NB4 (cell line): ENCODE measurements around the gene SLC4A3.

Experiments
- CTCF ChIP-seq: IDR thresholded peaks from one replicate; pipeline ENCODE4 v1.5.1; 2012; ENCODE audit warnings: low read depth, low read length
- POLR2A ChIP-seq: IDR thresholded peaks from 2 replicates; pipeline ENCODE4 v1.6.1; 2011; ENCODE audit warnings: mild to moderate bottlenecking; ENCODE audit not compliant: insufficient read length; ENCODE audit errors: extremely low read depth

- TF ChIP-seq POLR2A: no peak
- no peak for TF ChIP-seq CTCF
These were observed 2.9 kb upstream of the SLC4A3 start for GRCh38 chr2:219624565-219624964.
